Glomerular visceral epithelial cell (primary cell): ENCODE results near the gene TCHP.
A peak's percentile ranks its signal among the peaks of the same experiment; 100 is the strongest.
"Not testable (repeated sequence)": the region's sequence is repeated elsewhere in the genome, so short reads cannot be mapped to it uniquely, and the experiment has no call there.

Experiments
- DNase-seq: peaks from one replicate; pipeline ENCODE4 v3.0.0-alpha.2; 2016; ENCODE audit errors: extremely low spot score

TCHP gene

GRCh38 chr12:109899783-109900751 lies at the start of gene TCHP:
Gene TCHP, plus strand, starts transcription at chr12:109900274. Its CDS starts 2,753 bp downstream, at chr12:109903027.
- DNase-seq: peak; percentile 78

GRCh38 chr12:109850518-109850917 lies 49.6 kb upstream of the TCHP start:
- DNase-seq: not testable (repeated sequence)

- DNase-seq: no peak
Observed at GRCh38 chr12:109855377-109855776, 44.7 kb upstream of the TCHP start.

GRCh38 chr12:109857715-109858114 lies 42.4 kb upstream of the TCHP start:
- DNase-seq: no peak

GRCh38 chr12:109858764-109859163 lies 41.3 kb upstream of the TCHP start:
- no peak for DNase-seq

- no peak for DNase-seq
Observed at GRCh38 chr12:109860977-109861376, 39.1 kb upstream of the TCHP start.

GRCh38 chr12:109861689-109862314 lies 38.3 kb upstream of the TCHP start:
- DNase-seq: peak; percentile 39

- not testable (repeated sequence) for DNase-seq
Observed at GRCh38 chr12:109862491-109862890, 37.6 kb upstream of the TCHP start.

GRCh38 chr12:109863847-109864712 lies 36.0 kb upstream of the TCHP start:
- no peak for DNase-seq

GRCh38 chr12:109864916-109865315 lies 35.2 kb upstream of the TCHP start:
- no peak for DNase-seq

GRCh38 chr12:109868182-109869051 lies 31.7 kb upstream of the TCHP start:
- DNase-seq: no peak

GRCh38 chr12:109870648-109871047 lies 29.4 kb upstream of the TCHP start:
- DNase-seq: no peak

- no peak for DNase-seq
Observed at GRCh38 chr12:109871668-109872314, 28.3 kb upstream of the TCHP start.

GRCh38 chr12:109873653-109874052 lies 26.4 kb upstream of the TCHP start:
- no peak for DNase-seq

GRCh38 chr12:109875572-109876131 lies 24.4 kb upstream of the TCHP start:
- DNase-seq: peak; percentile 59

GRCh38 chr12:109876406-109876805 lies 23.7 kb upstream of the TCHP start:
- DNase-seq: no peak

- DNase-seq: no peak
Observed at GRCh38 chr12:109877504-109878246, 22.4 kb upstream of the TCHP start.

GRCh38 chr12:109878247-109878625 lies 21.8 kb upstream of the TCHP start:
- no peak for DNase-seq

- no peak for DNase-seq
Observed at GRCh38 chr12:109878749-109879148, 21.3 kb upstream of the TCHP start.
